Cardiac septum (tissue), 1 donor: ENCODE measurements around the gene CNOT6. TPM values are rescaled to one million over a fixed set of nuclear protein-coding genes. Genes with fewer than 3 reads are reported as not detected.
"Not testable (repeated sequence)": the region's sequence is repeated elsewhere in the genome, so short reads cannot be mapped to it uniquely, and the experiment has no call there.

Experiments used
- DNase-seq: peaks from one replicate; pipeline ENCODE4 v3.0.0-alpha.2; 2020; ENCODE audit warnings: low spot score
- intact Hi-C: fragments of 100-400 bp; cut with DNase I; formaldehyde crosslinking; loops from one replicate; pipeline ENCODE4 v1.14.0; 2022
- total RNA-seq: library from RNA; stranded (reverse); fragmentation: NEBNext Ultra II Directional; extraction: Animal tissue kit (Norgen Biotek cat#: 25700); gene quantifications from one replicate; pipeline ENCODE4 v1.2.1, GENCODE V29; 2021
- donor health status: DM: no; HTN: no; CAD: no.

Gene CNOT6
- total RNA-seq, 1 donor from 2014 or later = 18.4 TPM

- DNase-seq, intact Hi-C loops: not testable (repeated sequence)
Observed at GRCh38 chr5:180500300-180500699, 6.1 kb downstream of the CNOT6 start.

- no peak for DNase-seq
- intact Hi-C loops = no loop called here
Observed at GRCh38 chr5:180507661-180508060, 13.5 kb downstream of the CNOT6 start.

GRCh38 chr5:180515294-180515693 lies 21.1 kb downstream of the CNOT6 start:
- intact Hi-C loops = no loop called here
- DNase-seq = no peak

GRCh38 chr5:180515974-180516373 lies 21.8 kb downstream of the CNOT6 start:
- DNase-seq, intact Hi-C loops: not testable (repeated sequence)

GRCh38 chr5:180516440-180516839 lies 22.3 kb downstream of the CNOT6 start:
- intact Hi-C loops = no loop called here
- DNase-seq = no peak

GRCh38 chr5:180519098-180519497 lies 24.9 kb downstream of the CNOT6 start:
- intact Hi-C loops = no loop called here
- no peak for DNase-seq

GRCh38 chr5:180521101-180521500 lies 26.9 kb downstream of the CNOT6 start:
- no peak for DNase-seq
- intact Hi-C loops = no loop called here

GRCh38 chr5:180521591-180521990 lies 27.4 kb downstream of the CNOT6 start:
- DNase-seq = no peak
- intact Hi-C loops = no loop called here

GRCh38 chr5:180522330-180522729 lies 28.2 kb downstream of the CNOT6 start:
- intact Hi-C loops = no loop called here

GRCh38 chr5:180523629-180524466 lies 29.7 kb downstream of the CNOT6 start:
- DNase-seq = no peak
- intact Hi-C loops = no loop called here

More at GRCh38 chr5:180522330-180522729, 28.2 kb downstream of the CNOT6 start:
- no peak for DNase-seq

- intact Hi-C loops = no loop called here
Observed at GRCh38 chr5:180525399-180525798, 31.2 kb downstream of the CNOT6 start.

GRCh38 chr5:180526269-180526668 lies 32.1 kb downstream of the CNOT6 start:
- intact Hi-C loops = no loop called here
- no peak for DNase-seq

More at GRCh38 chr5:180525399-180525798, 31.2 kb downstream of the CNOT6 start:
- no peak for DNase-seq

- DNase-seq = no peak
- intact Hi-C loops = no loop called here
Observed at GRCh38 chr5:180527659-180528058, 33.5 kb downstream of the CNOT6 start.

- intact Hi-C loops, DNase-seq: not testable (repeated sequence)
Observed at GRCh38 chr5:180531036-180531585, 36.9 kb downstream of the CNOT6 start.

GRCh38 chr5:180532268-180532667 lies 38.1 kb downstream of the CNOT6 start:
- intact Hi-C loops = no loop called here
- DNase-seq = no peak

- intact Hi-C loops = no loop called here
Observed at GRCh38 chr5:180533845-180534244, 39.7 kb downstream of the CNOT6 start.

GRCh38 chr5:180535573-180535972 lies 41.4 kb downstream of the CNOT6 start:
- intact Hi-C loops = no loop called here
- no peak for DNase-seq

More at GRCh38 chr5:180533845-180534244, 39.7 kb downstream of the CNOT6 start:
- no peak for DNase-seq

GRCh38 chr5:180540050-180540694 lies 46.0 kb downstream of the CNOT6 start:
- no peak for DNase-seq
- intact Hi-C loops = no loop called here

GRCh38 chr5:180541710-180542109 lies 47.5 kb downstream of the CNOT6 start:
- DNase-seq = no peak
- intact Hi-C loops = no loop called here

- intact Hi-C loops = no loop called here
- DNase-seq = no peak
Observed at GRCh38 chr5:180545248-180545647, 51.1 kb downstream of the CNOT6 start.

GRCh38 chr5:180548563-180548962 lies 54.4 kb downstream of the CNOT6 start:
- DNase-seq = no peak
- intact Hi-C loops = no loop called here
